ENCODE results near the gene KLHL24. TPM values are rescaled to one million over a fixed set of nuclear protein-coding genes. Genes with fewer than 3 reads are reported as not detected.
"Not testable (repeated sequence)": the region's sequence is repeated elsewhere in the genome, so short reads cannot be mapped to it uniquely, and the experiment has no call there.

KLHL24 gene
- polyA plus RNA-seq, 5 donors = 27.6 to 48.8 (median 47.2) TPM

DNA sequence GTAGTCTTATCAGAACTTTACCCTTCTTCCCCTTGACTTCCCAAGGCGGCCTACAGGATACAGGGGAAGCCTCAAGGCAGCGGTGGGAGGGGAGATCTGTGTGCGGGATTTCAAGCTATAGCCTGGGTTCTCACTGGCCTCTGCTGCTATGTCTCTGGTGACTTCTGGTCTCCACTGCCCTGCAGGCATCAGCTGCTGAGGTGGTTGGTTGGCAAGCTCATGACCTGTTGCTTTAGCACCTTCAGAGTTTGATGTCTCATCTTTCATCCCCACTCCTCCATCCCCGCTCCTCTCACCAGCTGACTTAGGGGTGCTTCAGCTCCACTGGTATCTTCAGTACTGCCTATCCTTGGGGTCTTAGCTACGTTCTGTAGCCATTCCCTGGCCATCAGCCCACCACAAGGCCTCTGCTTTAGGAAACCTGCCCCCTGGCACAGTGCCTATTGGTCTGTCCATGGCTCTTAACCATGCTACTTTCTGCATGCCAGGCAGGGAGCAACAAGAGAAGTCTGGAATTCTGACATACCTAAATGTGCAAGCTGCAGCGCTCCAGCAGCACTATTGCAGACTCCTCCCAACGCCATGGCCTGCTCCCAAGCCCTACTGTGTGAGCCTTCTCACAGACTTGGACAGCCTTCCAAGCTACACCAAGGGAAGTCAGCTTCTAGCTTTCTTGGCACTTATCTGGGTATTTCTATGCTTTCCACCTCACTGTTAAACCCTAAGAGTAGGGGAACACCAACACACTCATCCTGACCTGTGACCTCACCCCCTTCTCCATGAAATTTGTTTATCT lies 60.3 kb downstream of the KLHL24 start:
- no peak for DNase-seq

- peak in 1 of 2 donors; percentile 37 for DNase-seq
Measured at GRCh38 chr3:183697123-183697609, 61.7 kb downstream of the KLHL24 start.

- DNase-seq = peak; percentile 75 to 79
Measured at GRCh38 chr3:183697610-183698317, 62.3 kb downstream of the KLHL24 start, which contains the start of gene YEATS2. Gene YEATS2, plus strand, starts transcription at chr3:183697797. Its CDS starts 17,366 bp downstream, at chr3:183715163.

DNA sequence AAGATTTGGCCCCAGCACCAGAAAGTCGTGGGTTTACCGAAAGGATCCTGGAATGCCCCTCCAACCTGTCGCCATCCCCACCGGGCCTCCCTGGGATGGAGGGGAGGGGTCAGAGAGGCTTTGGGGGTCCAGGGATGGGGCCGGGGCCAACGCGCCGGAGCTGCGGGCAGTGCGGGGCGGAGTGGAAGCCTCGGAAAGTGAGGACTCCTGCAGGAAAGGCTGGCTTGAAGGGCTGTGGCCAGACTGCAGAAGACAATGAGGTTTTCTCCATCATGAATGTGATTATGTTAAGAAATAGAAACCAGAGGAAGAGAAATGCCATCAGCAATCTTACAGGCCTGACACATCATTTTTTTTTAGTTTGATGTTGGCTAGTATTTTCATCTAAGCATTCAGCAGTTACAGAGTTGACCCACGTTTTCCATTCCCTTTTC lies 62.9 kb downstream of the KLHL24 start:
- peak; percentile 20 to 35 for DNase-seq

DNA sequence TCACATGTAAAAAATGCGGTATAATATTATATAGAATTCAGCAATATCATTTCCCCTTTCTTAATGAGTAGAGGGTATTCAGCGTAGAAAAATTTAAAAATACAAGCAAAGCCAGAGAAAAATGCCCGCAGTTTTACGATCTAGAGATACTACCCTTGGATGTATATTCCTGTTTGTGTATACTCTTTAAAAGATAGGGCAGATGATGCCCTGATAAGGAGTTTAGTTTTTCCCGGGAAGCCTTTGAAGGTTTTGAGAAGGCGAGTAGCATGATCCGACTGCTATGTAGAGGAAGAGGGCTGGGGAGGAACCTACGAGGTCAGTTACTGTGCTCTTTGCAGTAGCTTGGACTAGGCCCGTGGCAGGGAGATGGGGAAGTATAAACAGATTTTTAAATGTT lies 63.3 kb downstream of the KLHL24 start:
- no peak for DNase-seq

GRCh38 chr3:183699238-183699947 lies 64.0 kb downstream of the KLHL24 start:
- no peak for DNase-seq

DNA sequence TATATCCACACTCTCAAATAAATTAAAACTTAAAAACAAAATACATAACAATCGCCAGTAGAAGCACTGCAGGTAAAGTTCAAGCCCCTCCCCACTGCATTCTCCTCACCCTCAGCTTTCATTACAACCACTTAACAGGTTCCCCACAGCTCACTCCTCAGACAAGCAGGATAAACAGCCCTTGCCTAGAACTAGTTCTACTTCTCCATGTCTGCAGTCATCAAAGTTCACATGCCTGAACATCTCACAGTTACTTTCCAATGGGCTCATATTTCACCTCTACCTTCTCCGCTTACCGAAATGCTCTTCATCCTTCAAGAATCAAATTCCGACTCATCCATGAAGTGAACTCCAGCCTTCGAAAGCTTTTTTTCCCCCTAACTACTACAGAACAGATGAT lies 66.3 kb downstream of the KLHL24 start:
- no peak for DNase-seq

DNA sequence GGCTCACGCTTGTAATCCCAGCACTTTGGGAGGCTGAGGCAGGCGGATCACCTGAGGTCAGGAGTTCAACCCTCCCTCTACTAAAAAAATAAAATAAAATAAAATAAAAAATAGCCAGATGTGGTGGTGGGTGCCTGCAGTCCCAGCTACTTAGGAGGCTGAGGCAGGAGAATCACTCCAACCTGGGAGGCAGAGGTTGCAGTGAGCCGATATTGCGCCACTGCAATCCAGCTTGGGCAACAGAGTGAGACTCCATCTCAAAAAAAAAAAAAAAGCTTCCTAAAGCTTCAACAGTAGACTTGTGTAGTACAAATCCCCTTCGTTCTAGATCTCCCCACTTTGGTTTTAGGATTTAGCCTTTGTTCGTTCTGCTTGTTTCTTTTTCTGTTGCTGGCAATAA lies 68.5 kb downstream of the KLHL24 start:
- DNase-seq = not testable (repeated sequence)

DNA sequence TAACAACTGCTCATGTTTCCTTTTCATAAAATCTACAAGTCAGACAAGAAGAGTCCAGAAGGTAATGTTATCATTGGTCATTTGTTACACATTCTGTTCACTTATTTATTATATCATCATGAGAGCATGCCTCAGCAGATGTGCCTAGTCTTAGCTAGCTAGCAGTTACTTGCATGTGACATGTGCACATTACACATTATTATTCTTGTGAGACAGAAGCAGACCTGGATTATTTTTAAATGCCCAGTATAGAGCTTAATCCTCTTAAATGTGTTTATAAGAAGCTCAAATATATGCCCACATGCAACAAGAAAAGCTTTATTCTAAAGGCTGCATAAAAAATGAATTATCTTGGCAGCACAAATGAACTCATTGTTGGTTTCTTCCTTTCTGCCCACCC lies 74.8 kb downstream of the KLHL24 start:
- no peak for DNase-seq

- no peak for DNase-seq
Measured at GRCh38 chr3:183711516-183711915, 76.1 kb downstream of the KLHL24 start.

- no peak for DNase-seq
Measured at GRCh38 chr3:183714622-183715021, 79.2 kb downstream of the KLHL24 start.

- no peak for DNase-seq
Measured at GRCh38 chr3:183718012-183718411, 82.6 kb downstream of the KLHL24 start.

GRCh38 chr3:183725387-183725786 lies 90.0 kb downstream of the KLHL24 start:
- no peak for DNase-seq

DNA sequence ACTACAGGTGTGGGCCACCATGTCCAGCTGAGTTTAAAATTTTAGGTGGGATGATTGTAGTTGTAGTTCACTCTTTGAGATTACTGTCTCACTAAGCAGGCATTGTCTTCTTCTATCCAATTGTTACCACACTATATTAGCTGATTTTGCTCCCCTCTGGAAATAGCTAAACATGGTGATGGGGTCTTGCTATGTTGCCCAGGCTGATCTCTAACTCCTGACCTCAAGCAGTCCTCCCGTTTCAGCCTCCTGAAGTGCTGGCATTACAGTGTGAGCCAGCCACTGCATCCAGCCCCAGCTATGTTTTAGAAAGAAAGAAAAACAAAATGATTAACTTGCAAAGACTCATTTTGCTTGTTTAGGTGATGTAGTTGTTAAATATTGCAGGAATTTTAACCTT lies 92.8 kb downstream of the KLHL24 start:
- DNase-seq = no peak

GRCh38 chr3:183730361-183730760 lies 94.9 kb downstream of the KLHL24 start:
- no peak for DNase-seq

GRCh38 chr3:183731611-183732010 lies 96.2 kb downstream of the KLHL24 start:
- DNase-seq = no peak

DNA sequence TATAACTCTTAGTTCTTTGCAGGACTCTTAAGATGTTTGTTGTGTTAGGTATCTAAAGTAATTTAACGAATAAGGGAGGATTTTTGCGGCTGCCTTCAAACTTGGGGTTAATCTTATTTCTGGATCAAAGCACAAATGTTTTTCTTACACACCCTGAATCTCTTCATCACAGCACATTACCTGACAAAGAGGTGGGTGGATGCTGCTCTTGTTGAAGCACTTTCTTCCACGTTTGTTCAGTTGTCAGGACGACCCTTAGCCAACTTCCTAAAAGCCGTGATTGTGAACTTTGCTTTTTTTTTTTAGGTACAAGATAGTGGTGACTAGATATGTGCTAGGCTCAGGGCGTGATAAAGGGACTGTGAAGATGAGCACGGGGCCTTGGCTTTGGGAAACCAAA lies 98.1 kb downstream of the KLHL24 start:
- no peak for DNase-seq

Other genes with a start within 250 kb of the KLHL24 start
- 1 to 10 TPM; 1.3 to 3.2 (median 2.6) TPM for gene MCF2L2, start 207.0 kb upstream of the KLHL24 start, polyA plus RNA-seq (ENCODE audit: insufficient read depth in 1 of 5, insufficient read length in 5 of 5, low replicate concordance in 1 of 5)
- 1 to 10 TPM; 1.5 to 2.3 (median 1.9) TPM for gene KLHL6, start 79.9 kb upstream of the KLHL24 start, polyA plus RNA-seq (ENCODE audit: insufficient read depth in 1 of 5, insufficient read length in 5 of 5, low replicate concordance in 1 of 5)
- gene YEATS2, start 62.2 kb downstream of the KLHL24 start, polyA plus RNA-seq (ENCODE audit: insufficient read depth in 1 of 5, insufficient read length in 5 of 5, low replicate concordance in 1 of 5) = 10 to 100 TPM; 35.5 to 49.7 (median 42.1) TPM
- gene MAP6D1, start 190.0 kb downstream of the KLHL24 start, polyA plus RNA-seq (ENCODE audit: insufficient read depth in 1 of 5, insufficient read length in 5 of 5, low replicate concordance in 1 of 5) = 1 to 10 TPM in 2 of 5 donors, under 1 TPM in 3; 0.47 to 4.1 (median 0.90) TPM
- 10 to 100 TPM; 47.8 to 56.2 (median 54.7) TPM for gene PARL, start 249.3 kb downstream of the KLHL24 start, polyA plus RNA-seq (ENCODE audit: insufficient read depth in 1 of 5, insufficient read length in 5 of 5, low replicate concordance in 1 of 5)

Data from right lung (tissue), 5 donors.